Activated CD4-positive, CD25-positive, alpha-beta regulatory T cell treated with anti-CD3 and anti-CD28 coated beads, Interleukin-2, amount 50 U/mL, for 72 hours (primary cell): Measurements from ENCODE around the gene SPTB.
"Not testable (repeated sequence)": the region's sequence is repeated elsewhere in the genome, so short reads cannot be mapped to it uniquely, and the experiment has no call there.

Experiments
- DNase-seq: peaks from one replicate; pipeline ENCODE4 v3.0.0; 2021

Gene SPTB

GRCh38 chr14:64879635-64880220, at the start of gene SPTB:
TSS of gene SPTB (minus strand) at chr14:64879907. CDS start at chr14:64823094, 56,813 bp downstream.
- peak; percentile 44 for DNase-seq

- no peak for DNase-seq
Observed at GRCh38 chr14:64929014-64929359, 49.3 kb upstream of the SPTB start.

GRCh38 chr14:64928239-64929013, 48.7 kb upstream of the SPTB start:
- no peak for DNase-seq

- no peak for DNase-seq
Observed at GRCh38 chr14:64927031-64927430, 47.3 kb upstream of the SPTB start.

GRCh38 chr14:64926398-64926995, 46.8 kb upstream of the SPTB start:
- DNase-seq, result no peak

GRCh38 chr14:64923015-64923414, 43.3 kb upstream of the SPTB start:
- DNase-seq, result no peak

- no peak for DNase-seq
Observed at GRCh38 chr14:64920465-64920864, 40.8 kb upstream of the SPTB start.

GRCh38 chr14:64919618-64920017, 39.9 kb upstream of the SPTB start:
- DNase-seq, result no peak

- DNase-seq, result no peak
Observed at GRCh38 chr14:64919215-64919614, 39.5 kb upstream of the SPTB start.

GRCh38 chr14:64918216-64918615, 38.5 kb upstream of the SPTB start:
- DNase-seq, result no peak

GRCh38 chr14:64915797-64916196, 36.1 kb upstream of the SPTB start:
- DNase-seq, result no peak

GRCh38 chr14:64915029-64915424, 35.3 kb upstream of the SPTB start:
- no peak for DNase-seq

GRCh38 chr14:64914237-64915028, 34.7 kb upstream of the SPTB start, which contains the start of gene CHURC1:
TSS of gene CHURC1 (plus strand) at chr14:64914455. CDS start at chr14:64914496, 41 bp downstream.
- peak; percentile 94 for DNase-seq

GRCh38 chr14:64913477-64913876, 33.8 kb upstream of the SPTB start:
- not testable (repeated sequence) for DNase-seq

GRCh38 chr14:64912261-64912660, 32.6 kb upstream of the SPTB start:
- no peak for DNase-seq

- DNase-seq, result no peak
Observed at GRCh38 chr14:64910847-64911495, 31.3 kb upstream of the SPTB start.

- DNase-seq, result no peak
Observed at GRCh38 chr14:64906022-64906421, 26.3 kb upstream of the SPTB start.

GRCh38 chr14:64899958-64900357, 20.3 kb upstream of the SPTB start:
- no peak for DNase-seq

GRCh38 chr14:64891839-64892375, 12.2 kb upstream of the SPTB start:
- no peak for DNase-seq

GRCh38 chr14:64891173-64891838, 11.6 kb upstream of the SPTB start:
- no peak for DNase-seq

GRCh38 chr14:64889352-64889751, 9.6 kb upstream of the SPTB start:
- DNase-seq, result no peak

- DNase-seq, result no peak
Observed at GRCh38 chr14:64885559-64885958, 5.9 kb upstream of the SPTB start.
